ENCODE results near the gene PPFIA2. TPM values are rescaled to one million over a fixed set of nuclear protein-coding genes. Genes with fewer than 3 reads are reported as not detected.

The PPFIA2 gene
- total RNA-seq, 1 experiment from 2014 or later, result not detected

- no peak for DNase-seq
- ChIA-PET CTCF (no interaction called here), POLR2A (ENCODE audit: unreplicated experiment) (no interaction called here)
- Histone ChIP-seq H3K9me2 (ENCODE audit: insufficient read depth) (no peaks in the 10 kb centered on the region), H3F3A (ENCODE audit: insufficient read depth, low read depth) (no peaks in the 10 kb centered on the region), H3K9me3 (ENCODE audit: insufficient read depth, low read depth) (no peaks in the 10 kb centered on the region), H3K4me2 (no peak overlapping the region), H4K20me1 (ENCODE audit: insufficient read depth) (no peaks in the 10 kb centered on the region), H3K27me3 (ENCODE audit: insufficient read depth, low read depth) (no peaks in the 10 kb centered on the region), H3K79me2 (ENCODE audit: low read depth) (no peaks in the 10 kb centered on the region), H3K4me1 (replicated peaks; ENCODE audit: insufficient read depth) (no peaks in the 10 kb centered on the region), H2AFZ (no peak overlapping the region), H3K36me3 (ENCODE audit: low read depth) (no peaks in the 10 kb centered on the region), H3K27ac (no peak overlapping the region), H3K4me3 (no peak overlapping the region)
- no TSS peak for BruUV-seq (replicated peaks)
- intact Hi-C loops (cut with micrococcal nuclease; ENCODE audit: unreplicated experiment), result no loop called here
- no peak for TF ChIP-seq EZH2 (IDR thresholded peaks at IDR 0.05; ENCODE audit: low read depth)
Measured at GRCh38 chr12:81263072-81263471, 496.1 kb downstream of the PPFIA2 start.

GRCh38 chr12:81261508-81262207 is 497.5 kb downstream of the PPFIA2 start:
- Histone ChIP-seq H4K20me1 (ENCODE audit: insufficient read depth) (no peaks in the 10 kb centered on the region), H3K36me3 (ENCODE audit: low read depth) (no peaks in the 10 kb centered on the region), H3K9me3 (ENCODE audit: insufficient read depth, low read depth) (no peaks in the 10 kb centered on the region), H3K9me2 (ENCODE audit: insufficient read depth) (no peaks in the 10 kb centered on the region), H3K27ac (no peak overlapping the region), H3K79me2 (ENCODE audit: low read depth) (no peaks in the 10 kb centered on the region), H3K4me1 (replicated peaks; ENCODE audit: insufficient read depth) (no peaks in the 10 kb centered on the region), H2AFZ (no peak overlapping the region), H3K27me3 (ENCODE audit: insufficient read depth, low read depth) (no peaks in the 10 kb centered on the region), H3K4me2 (no peak overlapping the region), H3F3A (ENCODE audit: insufficient read depth, low read depth) (no peaks in the 10 kb centered on the region), H3K4me3 (no peak overlapping the region)
- no peak for TF ChIP-seq CTCF (conservative IDR thresholded peaks at IDR 0.05)
- TF ChIP-seq EZH2 (IDR thresholded peaks at IDR 0.05; ENCODE audit: low read depth), result no peak
- intact Hi-C loops (cut with micrococcal nuclease; ENCODE audit: unreplicated experiment), result no loop called here
- no TSS peak for BruUV-seq (replicated peaks)
- DNase-seq, result no peak
- POLR2A ChIA-PET (ENCODE audit: unreplicated experiment), result no interaction called here
- CTCF ChIA-PET, result no interaction called here

GRCh38 chr12:81259360-81259759 is 499.8 kb downstream of the PPFIA2 start:
- H3K4me1 ChIP-seq (replicated peaks; ENCODE audit: insufficient read depth), result no peaks in the 10 kb centered on the region
- DNase-seq, result no peak
- ChIA-PET CTCF (no interaction called here), POLR2A (ENCODE audit: unreplicated experiment) (interaction anchor here (0.7 kb wide), 1 partner anchor 1099 kb away, joined by 4 read pairs; the partner anchor contains the start of gene METTL25)
- H3K27ac ChIP-seq, result no peak overlapping the region
- no TSS peak for BruUV-seq (replicated peaks)
- H2AFZ ChIP-seq, result no peak overlapping the region
- no peak overlapping the region for H3K4me2 ChIP-seq
- H3K9me3 ChIP-seq (ENCODE audit: insufficient read depth, low read depth), result no peaks in the 10 kb centered on the region
- H3K9me2 ChIP-seq (ENCODE audit: insufficient read depth), result no peaks in the 10 kb centered on the region
- no peaks in the 10 kb centered on the region for H3K79me2 ChIP-seq (ENCODE audit: low read depth)
- TF ChIP-seq CTCF (conservative IDR thresholded peaks at IDR 0.05), result no peak
- no peak for TF ChIP-seq EZH2 (IDR thresholded peaks at IDR 0.05; ENCODE audit: low read depth)
- no peak overlapping the region for H3K4me3 ChIP-seq
- H3K27me3 ChIP-seq (ENCODE audit: insufficient read depth, low read depth), result no peaks in the 10 kb centered on the region
- H3K36me3 ChIP-seq (ENCODE audit: low read depth), result no peaks in the 10 kb centered on the region
- H4K20me1 ChIP-seq (ENCODE audit: insufficient read depth), result no peaks in the 10 kb centered on the region
- intact Hi-C loops (cut with micrococcal nuclease; ENCODE audit: unreplicated experiment), result loop anchor here (5.0 to 10.0 kb wide), 3 partner anchors 422 to 1065 kb away; no protein-coding TSS in a partner anchor
- H3F3A ChIP-seq (ENCODE audit: insufficient read depth, low read depth), result no peaks in the 10 kb centered on the region

All from PC-9 (cell line).